Loucy (cell line): ENCODE results near the gene CSAD.

Source experiments
- H2AFZ ChIP-seq: fragments of 200-600 bp; sonication (generic); 2 replicates; pipeline ENCODE4 v1.6.0; 2016; ENCODE audit warnings: antibody characterized with exemption, mild to moderate bottlenecking, low read length, moderate library complexity
- H3F3A ChIP-seq: fragments of 200-600 bp; 2 replicates; pipeline ENCODE4 v1.6.0; 2016; ENCODE audit warnings: antibody characterized with exemption, low read depth, mild to moderate bottlenecking
- H3K27me3 ChIP-seq: fragments of 200-600 bp; sonication (generic); 2 replicates; pipeline ENCODE4 v1.6.1; 2014; ENCODE audit warnings: low read length, mild to moderate bottlenecking; ENCODE audit not compliant: insufficient read depth, poor library complexity, severe bottlenecking
- H3K36me3 ChIP-seq: fragments of 200-600 bp; sonication (generic); 2 replicates; pipeline ENCODE4 v1.6.1; 2016; ENCODE audit warnings: low read length; ENCODE audit not compliant: insufficient read depth
- H3K4me1 ChIP-seq: fragments of 200-600 bp; sonication (generic); 2 replicates; pipeline ENCODE4 v1.5.1; 2014; ENCODE audit warnings: low read length, mild to moderate bottlenecking; ENCODE audit not compliant: insufficient read depth, poor library complexity, severe bottlenecking
- H3K4me2 ChIP-seq: fragments of 200-600 bp; sonication (generic); 2 replicates; pipeline ENCODE4 v1.6.0; 2014; ENCODE audit warnings: antibody characterized with exemption, low read length, low read depth, mild to moderate bottlenecking; ENCODE audit not compliant: poor library complexity, severe bottlenecking
- H3K4me3 ChIP-seq: fragments of 200-600 bp; sonication (generic); 2 replicates; pipeline ENCODE4 v1.5.1; 2014; ENCODE audit warnings: low read length, mild to moderate bottlenecking, mixed read lengths; ENCODE audit not compliant: poor library complexity, severe bottlenecking
- H3K79me2 ChIP-seq: fragments of 200-600 bp; sonication (generic); 2 replicates; pipeline ENCODE4 v1.6.1; 2014; ENCODE audit warnings: low read length; ENCODE audit not compliant: insufficient read depth
- H3K9ac ChIP-seq: fragments of 200-600 bp; sonication (generic); 2 replicates; pipeline ENCODE4 v1.6.0; 2014; ENCODE audit warnings: mild to moderate bottlenecking, low read depth, low read length, moderate library complexity; ENCODE audit not compliant: poor library complexity, severe bottlenecking
- H3K9me2 ChIP-seq: fragments of 200-600 bp; sonication (generic); replicated peaks from 2 replicates; pipeline ENCODE4 v1.6.1; 2016; ENCODE audit warnings: low read depth, low read length, mixed read lengths
- H3K9me3 ChIP-seq: fragments of 200-600 bp; sonication (generic); 2 replicates; pipeline ENCODE4 v1.6.1; 2014; ENCODE audit warnings: mild to moderate bottlenecking, antibody characterized with exemption, low read length, low read depth; ENCODE audit not compliant: insufficient read depth
- H4K20me1 ChIP-seq: fragments of 200-600 bp; sonication (generic); 2 replicates; pipeline ENCODE4 v1.6.0; 2014; ENCODE audit warnings: antibody characterized with exemption, low read length, mild to moderate bottlenecking; ENCODE audit not compliant: insufficient read depth, poor library complexity, severe bottlenecking
- CTCF ChIP-seq: fragments of 200-600 bp; sonication (generic); conservative IDR thresholded peaks from 2 replicates; pipeline ENCODE4 v1.5.1; 2014; ENCODE audit warnings: mild to moderate bottlenecking, antibody characterized with exemption, low read length
- EZH2phosphoT487 ChIP-seq: fragments of 200-600 bp; IDR thresholded peaks from 2 replicates; pipeline ENCODE4 v1.6.1; 2018; ENCODE audit warnings: antibody characterized with exemption, mild to moderate bottlenecking, moderate library complexity, borderline replicate concordance

CSAD gene

GRCh38 chr12:53186745-53187144 is 6.0 kb upstream of the CSAD start:
- peaks cover 42% of the 10 kb centered on the region; the same call in 1 of the 2 replicates for H3K36me3 ChIP-seq
- peaks cover 31% of the 10 kb centered on the region for H3K79me2 ChIP-seq
- H4K20me1 ChIP-seq = peaks cover 27% of the 10 kb centered on the region

GRCh38 chr12:53185582-53186153 is 4.9 kb upstream of the CSAD start:
- Histone ChIP-seq H3K4me1 (peaks cover 43% of the 10 kb centered on the region), H3K9me3 (no peaks in the 10 kb centered on the region), H3F3A (no peaks in the 10 kb centered on the region), H3K4me3 (no peak overlapping the region), H4K20me1 (peaks cover 34% of the 10 kb centered on the region), H3K9ac (no peak overlapping the region), H3K9me2 (no peaks in the 10 kb centered on the region), H2AFZ (no peak overlapping the region), H3K36me3 (peaks cover 42% of the 10 kb centered on the region; the same call in 1 of the 2 replicates), H3K79me2 (peaks cover 39% of the 10 kb centered on the region), H3K27me3 (no peaks in the 10 kb centered on the region), H3K4me2 (peak overlapping the region; percentile 97)
- TF ChIP-seq EZH2phosphoT487 (no peak), CTCF (peak; percentile 48)

More at GRCh38 chr12:53186745-53187144, 6.0 kb upstream of the CSAD start:
- Histone ChIP-seq H3K4me1 (peaks cover 38% of the 10 kb centered on the region), H3K9me2 (no peaks in the 10 kb centered on the region), H3K4me2 (no peak overlapping the region), H3K9me3 (no peaks in the 10 kb centered on the region), H2AFZ (no peak overlapping the region), H3F3A (no peaks in the 10 kb centered on the region), H3K9ac (no peak overlapping the region), H3K27me3 (no peaks in the 10 kb centered on the region), H3K4me3 (no peak overlapping the region)
- no peak for TF ChIP-seq CTCF
- TF ChIP-seq EZH2phosphoT487 = no peak

GRCh38 chr12:53184828-53185227 is 4.1 kb upstream of the CSAD start:
- Histone ChIP-seq H3K4me3 (peak overlapping the region; percentile 32), H3K79me2 (peaks cover 39% of the 10 kb centered on the region), H3K27me3 (no peaks in the 10 kb centered on the region), H3K4me1 (peaks cover 43% of the 10 kb centered on the region), H3K9me2 (no peaks in the 10 kb centered on the region), H4K20me1 (peaks cover 34% of the 10 kb centered on the region), H2AFZ (no peak overlapping the region), H3F3A (peaks cover 3% of the 10 kb centered on the region; the same call in 1 of the 2 replicates), H3K9ac (no peak overlapping the region), H3K4me2 (peak overlapping the region; percentile 97), H3K36me3 (peaks cover 42% of the 10 kb centered on the region; the same call in 1 of the 2 replicates), H3K9me3 (no peaks in the 10 kb centered on the region)
- TF ChIP-seq EZH2phosphoT487 = no peak
- TF ChIP-seq CTCF = no peak
